SK-N-SH (cell line): Measurements from ENCODE around the gene PLD3. TPM values are rescaled to one million over a fixed set of nuclear protein-coding genes. Genes with fewer than 3 reads are reported as not detected.
A peak's percentile ranks its signal among the peaks of the same experiment; 100 is the strongest.

Experiments used
- CTCF ChIA-PET: fragments of 300-600, 350-600 bp; formaldehyde crosslinking; extraction: SDS; loops from one replicate; lab custom pipeline; 2021; lab: Yijun Ruan, JAX
- POLR2A ChIA-PET: fragments of 350-600 bp; sonication (Branson Sonifier 250); formaldehyde crosslinking; extraction: SDS; loops from one replicate; lab custom pipeline; 2020; ENCODE audit warnings: antibody characterized with exemption, inconsistent platforms; lab: Yijun Ruan, JAX
- DNase-seq: peaks from one replicate; pipeline ENCODE4 v3.0.0; 2012
- H2AFZ ChIP-seq: fragments of 200-600 bp; sonication (generic); 2 replicates; pipeline ENCODE4 v1.8.1; 2016; ENCODE audit warnings: antibody characterized with exemption, mild to moderate bottlenecking, low read depth
- H3F3A ChIP-seq: fragments of 200-600 bp; sonication (generic); replicated peaks from 2 replicates; pipeline ENCODE3; 2016; ENCODE audit warnings: antibody characterized with exemption, mild to moderate bottlenecking; ENCODE audit not compliant: insufficient read depth
- H3K27ac ChIP-seq, 2 experiments: fragments of 200-500 bp in 1 of 2; fragments of 200-600 bp in 1 of 2; sonication (Bioruptor generic) in 1 of 2; sonication (generic), shearing (Covaris generic) in 1 of 2; 2 replicates each; pipeline versions ENCODE4 v1.5.1 to v1.6.1; 2014 to 2016; ENCODE audit warnings: low read depth in 2 of 2, inconsistent platforms in 1 of 2, low read length in 1 of 2, mild to moderate bottlenecking in 1 of 2, mixed read lengths in 1 of 2
- H3K27me3 ChIP-seq: fragments of 200-600 bp; sonication (generic), shearing (Covaris generic); 2 replicates; pipeline ENCODE4 v1.6.1; 2016; ENCODE audit warnings: mixed run types; ENCODE audit not compliant: insufficient read depth
- H3K36me3 ChIP-seq, 2 experiments: fragments of 200-500 bp in 1 of 2; fragments of 200-600 bp in 1 of 2; sonication (Bioruptor generic) in 1 of 2; sonication (generic) in 1 of 2; replicated peaks in 1 of 2; 2 replicates each; pipeline versions ENCODE3 to v1.5.1; 2014 to 2016; ENCODE audit warnings: low read length in 1 of 2, mild to moderate bottlenecking in 1 of 2; ENCODE audit not compliant: insufficient read depth in 2 of 2, control insufficient read depth in 1 of 2
- H3K4me1 ChIP-seq, 2 experiments: fragments of 200-500 bp in 1 of 2; fragments of 200-600 bp in 1 of 2; sonication (Bioruptor generic) in 1 of 2; sonication (generic), shearing (Covaris generic) in 1 of 2; 2 replicates each; pipeline versions ENCODE4 v1.5.1 to v1.6.1; 2014 to 2016; ENCODE audit warnings: low read depth in 1 of 2, low read length in 1 of 2, mixed run types in 1 of 2; ENCODE audit not compliant: insufficient read depth in 2 of 2, control insufficient read depth in 1 of 2
- H3K4me2 ChIP-seq: fragments of 200-600 bp; sonication (generic), shearing (Covaris generic); 2 replicates; pipeline ENCODE4 v1.6.1; 2017; ENCODE audit warnings: mixed run types
- H3K4me3 ChIP-seq, 2 experiments: fragments of 200-500 bp in 1 of 2; fragments of 200-600 bp in 1 of 2; sonication (Bioruptor generic) in 1 of 2; sonication (generic), shearing (Covaris generic) in 1 of 2; 2 replicates each; pipeline versions ENCODE4 v1.5.1 to v1.8.1; 2014 to 2016; ENCODE audit warnings: low read depth in 2 of 2, inconsistent platforms in 1 of 2, low read length in 1 of 2, mild to moderate bottlenecking in 1 of 2, mixed read lengths in 1 of 2, moderate library complexity in 1 of 2
- H3K79me2 ChIP-seq: fragments of 200-600 bp; sonication (generic); 2 replicates; pipeline ENCODE4 v1.8.1; 2017; ENCODE audit warnings: mild to moderate bottlenecking; ENCODE audit not compliant: insufficient read depth
- H3K9ac ChIP-seq: fragments of 200-600 bp; sonication (generic); 2 replicates; pipeline ENCODE4 v1.6.1; 2017; ENCODE audit warnings: mixed run types
- H3K9me2 ChIP-seq: fragments of 200-600 bp; sonication (generic); 2 replicates; pipeline ENCODE4 v1.6.1; 2017; ENCODE audit warnings: mixed run types
- H3K9me3 ChIP-seq: fragments of 200-600 bp; sonication (generic); 2 replicates; pipeline ENCODE4 v1.6.1; 2017; ENCODE audit warnings: mixed run types, mild to moderate bottlenecking, moderate library complexity
- H4K20me1 ChIP-seq: fragments of 200-600 bp; sonication (generic); 2 replicates; pipeline ENCODE4 v1.6.1; 2017; ENCODE audit warnings: mild to moderate bottlenecking, mixed run types; ENCODE audit not compliant: insufficient read depth
- CHD2 ChIP-seq: fragments of 150-350 bp; IDR thresholded peaks from 2 replicates; pipeline ENCODE4 v1.6.1; 2018; ENCODE audit warnings: low read length; ENCODE audit not compliant: partially characterized antibody
- EP300 ChIP-seq, 2 experiments: IDR thresholded peaks; 2 replicates each; pipeline versions ENCODE4 v1.4.0 to v1.6.1; 2012; ENCODE audit warnings: borderline replicate concordance in 1 of 2, low read depth in 1 of 2, low read length in 1 of 2
- JUND ChIP-seq: IDR thresholded peaks from 2 replicates; pipeline ENCODE4 v1.4.0; 2012
- MAX ChIP-seq: IDR thresholded peaks from 2 replicates; pipeline ENCODE4 v1.4.0; 2012; ENCODE audit warnings: low read depth
- MEF2A ChIP-seq: IDR thresholded peaks from 2 replicates; pipeline ENCODE4 v1.4.0; 2012; ENCODE audit warnings: low read depth, borderline replicate concordance
- NRF1 ChIP-seq: IDR thresholded peaks from 2 replicates; pipeline ENCODE4 v1.6.1; 2012; ENCODE audit warnings: low read depth, mild to moderate bottlenecking, low read length
- RXRA ChIP-seq: IDR thresholded peaks from 2 replicates; pipeline ENCODE4 v1.4.0; 2012; ENCODE audit warnings: low read depth, mild to moderate bottlenecking, borderline replicate concordance
- TCF12 ChIP-seq: IDR thresholded peaks from 2 replicates; pipeline ENCODE4 v1.4.0; 2012
- TEAD4 ChIP-seq: IDR thresholded peaks from 2 replicates; pipeline ENCODE4 v1.4.0; 2012; ENCODE audit warnings: mild to moderate bottlenecking, borderline replicate concordance; ENCODE audit not compliant: insufficient read depth
- USF2 ChIP-seq: fragments of 150-350 bp; IDR thresholded peaks from 2 replicates; pipeline ENCODE4 v1.6.1; 2017; ENCODE audit warnings: antibody characterized with exemption, low read length, low read depth, borderline replicate concordance
- ZBTB33 ChIP-seq: IDR thresholded peaks from 2 replicates; pipeline ENCODE4 v1.4.0; 2012; ENCODE audit warnings: low read depth, borderline replicate concordance
- WGBS: methylation state at CpG from one replicate; pipeline ENCODE4 v1.1.6; 2017; ENCODE audit warnings: low lambda C conversion rate; 5-methylcytosine and 5-hydroxymethylcytosine counted together
- polyA plus RNA-seq, 3 experiments: library from polyadenylated mRNA; depleted of rRNA; stranded (reverse); fragments of >200 nt; gene quantifications; 2 replicates each; pipeline ENCODE4 v1.2.3, GENCODE V29; 2012
- TF ChIP-seq, protein P1 (sequence below): fragments of 150-350 bp; IDR thresholded peaks from 2 replicates; pipeline ENCODE4 v1.6.1; 2016; ENCODE audit warnings: mild to moderate bottlenecking, low read depth, low read length

PLD3 gene
- polyA plus RNA-seq, 1 of the 3 experiments (the other 2 are of a cell fraction), result 511 TPM

DNA sequence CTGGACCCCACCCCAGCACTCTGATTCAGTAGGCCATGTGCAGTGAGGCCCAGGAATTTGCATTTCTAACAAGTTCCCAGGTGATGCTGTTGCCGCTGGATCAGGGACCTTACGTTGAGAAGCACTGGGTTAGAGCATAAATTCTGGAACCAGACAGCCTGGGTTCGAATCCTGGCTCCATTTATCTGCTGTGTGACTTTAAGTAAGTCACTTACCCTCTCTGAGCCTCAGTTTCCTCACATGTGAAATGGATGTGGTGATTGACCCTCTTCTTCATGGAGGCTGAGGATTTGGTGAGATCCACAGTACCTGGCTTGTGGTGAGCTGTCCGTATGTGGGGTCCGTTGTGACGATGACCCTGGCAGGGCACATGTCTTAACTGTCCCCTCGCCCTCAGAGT lies 25.6 kb downstream of the PLD3 start:
- TF ChIP-seq CHD2 (no peak), RXRA (no peak)
- Histone ChIP-seq H3K9ac (no peak overlapping the region), H4K20me1 (no peaks in the 10 kb centered on the region), H3F3A (no peaks in the 10 kb centered on the region), H2AFZ (no peak overlapping the region), H3K79me2 (no peaks in the 10 kb centered on the region), H3K9me3 (no peaks in the 10 kb centered on the region), H3K4me2 (no peak overlapping the region), H3K27me3 (no peaks in the 10 kb centered on the region), H3K36me3 (peaks cover 18 to 26% of the 10 kb centered on the region in 2 experiments), H3K4me1 (no peaks in the 10 kb centered on the region), H3K27ac (no peak overlapping the region), H3K9me2 (no peaks in the 10 kb centered on the region), H3K4me3 (no peak overlapping the region)
- CTCF ChIA-PET, result interaction anchor here (1.2 kb wide), 1 partner anchor 90 kb away, joined by 3 read pairs; no protein-coding TSS in a partner anchor
- 95% methylated on average over 7 of the region's 7 CpGs for WGBS
- POLR2A ChIA-PET, result no interaction called here
- peak; percentile 17 for DNase-seq

DNA sequence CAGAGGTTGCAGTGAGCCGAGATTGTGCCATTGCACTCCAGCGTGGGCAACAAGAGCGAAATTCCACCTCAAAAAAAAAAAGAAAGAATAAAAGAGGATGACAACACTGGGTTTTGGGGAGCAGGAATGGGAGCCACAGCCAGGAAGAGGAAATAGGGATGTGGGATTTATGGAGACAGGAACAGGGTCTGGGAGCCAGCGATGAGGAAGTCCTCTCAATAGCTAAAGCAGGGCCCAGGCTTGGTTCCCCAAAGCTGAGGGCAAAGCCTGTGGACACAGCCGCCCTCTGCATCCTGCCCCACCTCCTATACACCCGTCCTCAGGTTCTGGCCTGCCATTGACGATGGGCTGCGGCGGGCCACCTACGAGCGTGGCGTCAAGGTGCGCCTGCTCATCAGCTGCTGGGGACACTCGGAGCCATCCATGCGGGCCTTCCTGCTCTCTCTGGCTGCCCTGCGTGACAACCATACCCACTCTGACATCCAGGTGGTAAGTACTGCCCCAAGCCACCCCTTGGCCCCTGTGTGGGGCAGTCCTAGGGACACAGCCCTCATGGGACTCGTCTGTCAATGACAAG lies 27.9 kb downstream of the PLD3 start:
- no peaks in the 10 kb centered on the region for H3K9me3 ChIP-seq
- H3F3A ChIP-seq, result no peaks in the 10 kb centered on the region
- no peak overlapping the region for H3K27ac ChIP-seq
- peaks cover 11 to 26% of the 10 kb centered on the region in 2 experiments for H3K36me3 ChIP-seq
- no peak overlapping the region for H2AFZ ChIP-seq
- H4K20me1 ChIP-seq, result no peaks in the 10 kb centered on the region
- no peak overlapping the region for H3K4me3 ChIP-seq
- no peaks in the 10 kb centered on the region for H3K27me3 ChIP-seq
- no peaks in the 10 kb centered on the region for H3K9me2 ChIP-seq
- POLR2A ChIA-PET, result interaction anchor here (1.8 kb wide), 1 partner anchor 10 kb away, joined by 5 read pairs; no protein-coding TSS in a partner anchor
- DNase-seq, result peak; percentile 14
- CTCF ChIA-PET, result interaction anchor here (0.7 kb wide), 1 partner anchor 13 kb away, joined by 3 read pairs; no protein-coding TSS in a partner anchor
- H3K4me1 ChIP-seq, result no peaks in the 10 kb centered on the region
- H3K79me2 ChIP-seq, result no peaks in the 10 kb centered on the region
- no peak overlapping the region for H3K4me2 ChIP-seq
- TF ChIP-seq MAX (no peak), TCF12 (no peak), ZBTB33 (no peak), TEAD4 (no peak), CHD2 (no peak), USF2 (no peak), NRF1 (no peak), EP300 (IDR thresholded peaks at IDR 0.05; ENCODE audit: borderline replicate concordance in 1 of 2, low read depth in 1 of 2, low read length in 1 of 2) (no peak), MEF2A (no peak), JUND (no peak)
- TF ChIP-seq, protein P1, sequence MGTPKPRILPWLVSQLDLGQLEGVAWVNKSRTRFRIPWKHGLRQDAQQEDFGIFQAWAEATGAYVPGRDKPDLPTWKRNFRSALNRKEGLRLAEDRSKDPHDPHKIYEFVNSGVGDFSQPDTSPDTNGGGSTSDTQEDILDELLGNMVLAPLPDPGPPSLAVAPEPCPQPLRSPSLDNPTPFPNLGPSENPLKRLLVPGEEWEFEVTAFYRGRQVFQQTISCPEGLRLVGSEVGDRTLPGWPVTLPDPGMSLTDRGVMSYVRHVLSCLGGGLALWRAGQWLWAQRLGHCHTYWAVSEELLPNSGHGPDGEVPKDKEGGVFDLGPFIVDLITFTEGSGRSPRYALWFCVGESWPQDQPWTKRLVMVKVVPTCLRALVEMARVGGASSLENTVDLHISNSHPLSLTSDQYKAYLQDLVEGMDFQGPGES, result no peak
- no peak overlapping the region for H3K9ac ChIP-seq
- 91% methylated on average over 8 of the region's 17 CpGs for WGBS
